GM21423 (cell line): ENCODE measurements around the gene PRR33.

ENCODE experiments used
- ATAC-seq: cut with Tn5 transposase; IDR thresholded peaks from one replicate; pipeline ENCODE4 v1.9.1; 2021; ENCODE audit warnings: mild to moderate bottlenecking, moderate library complexity; ENCODE audit not compliant: unreplicated experiment

PRR33 gene

DNA sequence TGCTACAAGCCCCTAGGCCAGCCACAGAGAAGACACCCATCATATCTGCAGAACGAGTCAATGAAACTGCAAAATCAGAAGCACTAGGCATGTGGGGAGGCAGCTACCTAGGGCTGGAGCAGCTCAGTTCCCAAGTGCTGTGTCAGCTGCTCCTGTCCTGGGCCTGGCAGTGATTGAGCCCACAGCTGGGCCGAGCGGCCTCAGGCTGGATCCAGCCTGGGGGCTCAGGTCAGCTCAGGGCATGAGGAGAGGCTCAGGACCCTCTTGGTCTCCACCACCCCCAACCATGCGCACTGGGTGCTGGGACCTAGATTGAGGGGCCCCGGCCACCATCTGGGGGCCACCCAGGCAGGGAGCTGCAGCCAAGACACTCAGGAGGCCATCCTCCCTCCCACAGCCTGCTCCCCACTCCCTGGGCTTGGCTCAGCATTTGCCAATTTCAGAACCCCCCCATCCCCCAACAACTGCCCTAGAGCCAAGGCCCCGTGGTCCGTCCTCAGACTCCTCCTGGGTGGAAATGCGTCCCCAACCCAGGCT lies 25.4 kb upstream of the PRR33 start:
- ATAC-seq = no peak

DNA sequence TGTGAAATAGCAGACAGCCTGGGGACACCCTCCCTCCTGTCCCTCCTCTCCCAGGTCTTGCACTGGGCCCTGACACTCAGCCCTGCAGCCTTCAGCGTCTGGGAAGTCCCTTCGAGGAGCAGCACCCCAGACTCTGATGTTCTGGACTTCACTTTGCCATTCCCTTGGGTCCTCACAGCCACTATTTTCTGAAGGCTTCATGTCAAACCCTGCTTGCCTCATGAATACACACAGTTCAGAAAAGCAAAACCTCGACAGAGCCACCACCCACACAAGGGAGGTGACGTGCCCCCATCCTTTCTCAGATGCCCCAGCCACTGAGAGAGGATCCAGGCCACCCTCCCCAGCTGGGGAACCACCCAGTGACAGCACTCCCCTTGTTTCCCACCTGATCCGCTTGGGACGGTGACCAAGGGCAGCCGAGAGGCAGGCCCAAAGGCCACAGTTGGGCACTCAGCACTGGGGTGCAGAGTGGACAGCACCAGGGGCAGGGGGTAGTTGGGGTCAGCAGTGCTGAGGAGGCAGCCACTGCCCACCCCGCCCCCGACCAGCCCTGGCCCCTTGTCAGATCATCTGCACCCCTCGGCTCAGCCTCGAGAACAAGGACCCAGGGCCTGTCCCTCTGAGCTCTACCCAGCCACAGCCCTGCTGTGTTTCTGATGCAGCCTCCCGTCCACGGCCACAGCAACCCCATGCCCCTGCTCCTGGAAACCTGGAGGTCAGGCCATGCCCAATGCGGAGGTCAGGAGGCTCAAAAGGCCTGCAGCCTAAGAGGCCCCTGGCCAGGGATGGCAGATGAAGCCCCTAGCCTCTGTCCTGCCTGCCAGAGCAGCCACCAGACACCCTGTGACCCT lies 24.7 kb upstream of the PRR33 start:
- ATAC-seq = no peak

DNA sequence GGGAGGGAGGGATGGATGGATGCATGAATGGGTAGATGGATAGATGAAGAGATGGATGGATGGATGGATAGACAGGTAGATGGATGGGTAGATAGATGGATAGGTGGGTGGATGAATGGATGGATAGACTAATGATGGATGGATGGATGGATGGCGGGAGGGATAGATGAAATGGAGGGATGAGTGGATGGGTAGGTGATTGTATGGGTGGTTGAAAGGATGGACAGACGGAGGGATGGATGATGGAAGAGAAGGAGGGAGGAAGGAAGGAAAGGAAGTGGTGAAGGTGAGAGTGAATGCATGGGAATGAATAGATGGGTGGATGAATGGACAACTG lies 24.1 kb upstream of the PRR33 start:
- no peak for ATAC-seq

DNA sequence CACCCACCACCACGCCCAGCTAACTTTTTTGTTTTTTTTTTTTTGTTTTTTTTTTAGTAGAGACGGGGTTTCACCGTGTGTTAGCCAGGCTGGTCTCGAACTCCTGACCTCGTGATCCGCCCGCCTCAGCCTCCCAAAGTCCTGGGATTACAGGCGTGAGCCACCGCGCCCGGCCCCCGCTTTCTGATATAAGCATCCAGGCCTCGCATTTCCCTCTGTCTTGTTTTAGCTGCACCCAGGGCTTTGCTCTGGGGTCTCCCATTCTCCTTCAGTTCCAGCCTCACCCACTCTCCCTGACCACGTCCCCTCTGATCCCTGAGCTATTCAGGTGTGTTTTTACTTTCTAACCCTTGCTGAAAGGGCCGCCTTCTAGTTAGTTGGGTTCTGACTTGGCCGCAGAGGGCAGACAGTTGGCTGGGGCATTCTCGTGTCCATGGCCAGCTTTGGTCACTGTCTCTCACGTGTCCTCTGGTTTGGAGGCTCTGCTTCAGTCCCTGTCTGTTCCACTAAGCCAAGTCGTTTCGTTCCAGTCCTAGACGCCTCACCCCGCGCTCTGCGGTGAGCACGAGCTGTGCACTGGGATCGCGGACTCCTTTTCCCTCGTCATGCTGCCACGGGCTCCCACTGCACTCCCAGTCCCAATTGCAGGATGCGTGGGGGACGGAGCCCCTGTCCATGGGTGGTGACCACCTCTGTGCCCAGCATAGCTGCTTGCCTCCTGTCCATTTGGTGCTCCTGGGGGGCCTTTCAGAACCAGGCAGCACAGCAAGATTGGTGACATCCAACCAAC lies 21.8 kb upstream of the PRR33 start:
- no peak for ATAC-seq

DNA sequence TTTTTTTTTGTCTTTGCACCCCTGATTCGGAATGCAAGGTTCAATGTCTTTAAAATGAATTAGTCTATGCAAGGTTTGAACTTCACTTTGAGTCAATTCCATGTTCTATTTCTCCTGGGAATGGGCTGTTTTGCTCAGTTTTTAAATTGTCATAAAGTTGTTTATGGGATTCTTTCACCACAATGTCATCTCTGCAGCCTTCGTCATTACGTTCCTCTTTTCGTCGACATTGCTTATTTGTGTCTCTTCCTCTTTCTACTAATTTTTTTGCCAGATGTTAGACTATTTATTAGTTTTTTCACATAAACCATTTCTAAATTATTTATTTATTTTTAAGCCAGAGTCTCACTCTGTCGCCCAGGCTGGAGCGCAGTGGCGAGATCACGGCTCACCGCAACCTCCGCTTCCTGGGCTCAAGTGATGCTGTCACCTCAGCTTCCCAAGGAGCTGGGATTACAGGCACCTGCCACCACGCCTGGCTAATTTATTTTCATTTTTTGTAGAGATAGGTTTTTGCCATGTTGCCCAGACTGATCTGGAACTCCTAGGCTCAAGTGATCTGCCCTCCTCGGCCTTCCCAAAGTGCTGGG lies 20.7 kb upstream of the PRR33 start:
- ATAC-seq = no peak

DNA sequence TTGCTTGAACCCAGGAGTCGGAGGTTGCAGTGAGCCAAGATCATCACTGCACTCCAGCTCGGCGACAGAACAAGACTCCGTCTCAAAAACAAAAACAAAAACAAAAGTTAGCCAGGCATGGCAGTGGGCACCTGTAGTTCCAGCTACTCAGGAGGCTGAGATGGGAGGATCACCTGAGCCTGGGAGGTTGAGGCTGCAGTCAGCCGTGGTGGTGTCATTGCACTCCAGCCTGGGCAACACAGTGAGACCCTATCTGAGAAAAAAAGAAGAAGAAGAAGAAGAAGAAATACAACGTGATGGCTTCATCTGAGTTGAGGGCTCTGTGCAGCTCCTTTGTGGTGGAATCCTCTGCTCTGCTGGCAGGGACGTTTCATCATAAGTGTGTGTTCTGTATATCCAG lies 17.8 kb upstream of the PRR33 start:
- ATAC-seq = no peak

DNA sequence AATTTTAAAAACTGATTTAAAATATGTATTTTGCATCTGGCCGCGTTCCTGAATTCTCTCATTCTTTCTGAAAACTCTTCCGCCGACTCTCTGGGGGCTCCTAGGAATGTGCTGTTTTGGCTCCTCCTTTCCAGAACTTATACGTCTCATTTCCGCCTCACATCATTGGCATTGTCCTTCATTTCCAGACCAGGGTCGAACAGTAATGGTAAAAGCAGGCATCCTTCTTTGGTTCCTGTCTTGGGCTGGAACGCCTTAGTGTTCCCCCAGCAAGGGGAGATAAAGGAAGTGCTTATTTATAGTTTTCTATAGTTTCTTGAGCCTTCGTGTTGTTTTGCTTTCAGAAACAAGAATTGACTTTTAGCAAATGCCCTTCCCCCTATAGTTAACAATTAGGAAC lies 16.9 kb upstream of the PRR33 start:
- ATAC-seq = no peak

DNA sequence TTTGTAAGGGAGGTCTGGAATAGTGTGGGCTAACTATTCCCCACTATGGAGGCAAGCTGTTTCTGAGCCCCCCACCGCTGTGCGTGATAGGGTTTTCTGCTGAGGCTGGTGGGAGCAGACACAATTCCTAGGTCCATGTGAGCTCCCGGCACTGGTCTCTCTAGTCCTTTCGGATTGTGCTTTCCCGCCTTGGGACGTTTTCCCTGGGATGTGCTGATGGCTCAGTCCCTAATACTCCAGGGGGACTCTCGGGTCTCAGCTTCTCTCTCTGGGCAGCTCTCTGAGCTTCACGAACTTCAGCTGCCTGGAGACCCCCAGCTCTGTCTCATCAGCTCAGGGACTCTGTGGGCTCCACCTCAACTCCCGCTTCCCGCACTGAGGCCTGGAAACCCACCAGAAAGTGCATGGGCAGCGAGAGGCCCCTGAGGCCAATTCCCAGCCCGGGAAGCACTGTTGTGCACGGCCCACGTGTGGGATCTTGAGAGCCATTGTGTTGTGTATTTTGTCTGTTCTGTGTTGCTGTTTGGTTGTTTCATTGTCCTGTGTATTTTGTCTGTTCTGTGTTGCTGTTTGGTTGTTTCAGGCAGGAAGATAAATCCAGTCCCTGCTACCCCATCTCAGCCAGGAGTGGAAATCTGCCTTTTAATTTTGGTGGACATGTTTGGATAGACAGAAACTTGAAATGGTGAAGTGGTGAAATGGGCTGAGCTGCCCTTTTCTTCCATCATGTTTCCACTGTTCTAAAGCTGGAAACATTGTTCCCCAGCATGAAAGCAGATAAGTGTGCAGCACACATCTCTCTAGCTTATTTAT lies 15.1 kb upstream of the PRR33 start:
- ATAC-seq = no peak

DNA sequence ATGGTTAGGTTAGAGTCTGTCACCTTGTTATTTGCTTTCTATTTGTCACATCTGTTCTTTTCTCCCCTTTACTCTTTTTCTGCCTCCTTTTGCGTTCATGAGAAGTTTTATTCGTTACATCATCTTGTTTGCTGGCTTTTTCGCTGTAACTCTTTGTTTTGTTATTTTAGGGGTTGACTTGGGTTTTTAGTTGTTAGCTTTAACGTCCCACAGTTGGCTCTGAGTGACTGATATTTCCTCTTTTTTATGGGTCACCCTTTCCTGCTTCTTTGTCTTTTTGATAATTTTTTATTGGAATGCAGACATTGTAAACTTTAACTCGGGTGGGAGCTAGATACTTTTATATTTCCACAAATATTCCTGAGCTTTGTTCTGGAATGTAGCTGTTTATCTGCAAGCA lies 14.5 kb upstream of the PRR33 start:
- no peak for ATAC-seq

DNA sequence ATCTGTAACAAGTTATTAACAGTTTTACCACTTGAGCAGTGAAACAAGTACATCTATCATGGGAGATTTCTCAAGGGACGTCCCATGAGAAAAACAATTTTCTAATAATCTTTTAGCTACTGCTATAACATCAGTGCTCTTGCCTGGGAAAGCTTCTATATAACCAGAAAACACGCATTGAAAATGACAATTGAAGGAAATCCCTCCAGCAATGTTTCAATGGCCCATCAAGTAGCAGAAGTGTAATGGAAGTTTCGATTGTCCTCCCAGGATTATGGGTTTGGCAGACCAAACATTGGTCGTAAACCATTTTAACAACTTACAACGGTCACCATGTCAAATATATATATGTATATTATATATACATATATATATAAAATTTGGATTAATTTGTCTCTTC lies 8.0 kb upstream of the PRR33 start:
- ATAC-seq = no peak

DNA sequence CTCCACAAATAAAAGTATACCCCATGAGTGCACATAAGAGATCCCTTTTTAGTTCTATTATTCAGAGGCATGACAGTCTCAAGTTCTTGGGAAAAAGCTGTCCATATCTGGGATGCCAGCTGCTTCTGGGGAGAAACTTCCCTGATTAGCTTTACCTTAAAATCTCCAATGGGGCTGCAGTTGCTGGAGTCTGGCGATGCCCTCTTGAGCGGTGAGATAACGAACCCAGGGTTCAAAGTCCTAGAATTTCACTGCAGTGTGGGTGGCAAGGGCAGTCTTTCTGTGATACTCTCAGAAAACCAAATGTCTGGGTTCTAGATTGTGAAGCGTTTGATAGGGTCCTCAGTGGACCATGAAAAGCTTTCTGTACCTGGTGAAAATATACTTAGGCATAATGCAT lies 7.4 kb upstream of the PRR33 start:
- no peak for ATAC-seq

DNA sequence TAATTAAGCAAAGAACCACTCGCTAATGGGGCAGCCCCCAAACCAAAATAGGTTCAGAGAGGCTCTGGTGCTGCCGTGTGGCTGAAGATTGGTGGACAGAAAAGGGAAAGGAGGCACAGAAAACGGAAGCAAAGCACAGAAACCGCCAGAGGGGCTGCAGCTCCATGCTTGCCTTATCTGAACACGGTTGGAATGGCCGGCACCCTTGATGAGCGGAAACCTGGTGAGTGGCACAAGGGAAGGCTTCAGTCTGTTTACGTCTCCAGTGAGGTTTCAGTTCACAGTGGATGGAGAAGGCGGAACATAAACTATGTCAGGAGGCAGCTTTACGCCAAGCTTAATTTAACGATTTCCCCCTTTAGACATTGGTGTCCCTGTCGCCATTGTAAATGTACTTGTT lies 5.2 kb upstream of the PRR33 start:
- no peak for ATAC-seq

DNA sequence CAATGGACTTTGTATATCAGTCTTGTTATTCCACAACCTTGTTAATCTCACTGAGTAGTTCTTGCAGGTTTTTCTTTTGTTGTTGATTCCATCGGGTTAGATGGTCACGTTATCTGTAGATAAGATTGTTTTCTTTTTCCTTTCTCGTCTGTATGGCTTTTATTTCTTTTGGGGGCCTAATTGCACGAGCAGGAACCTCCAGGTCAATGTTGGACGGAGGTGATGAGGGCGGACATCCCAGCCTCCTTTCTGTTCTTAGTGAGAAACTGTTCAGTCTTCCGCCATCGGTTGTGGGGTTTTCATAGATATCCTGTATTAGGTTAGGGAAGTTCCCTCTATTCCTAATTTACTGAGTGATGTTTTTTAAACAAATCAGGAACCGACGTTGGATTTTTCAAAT lies 4.8 kb upstream of the PRR33 start:
- no peak for ATAC-seq

DNA sequence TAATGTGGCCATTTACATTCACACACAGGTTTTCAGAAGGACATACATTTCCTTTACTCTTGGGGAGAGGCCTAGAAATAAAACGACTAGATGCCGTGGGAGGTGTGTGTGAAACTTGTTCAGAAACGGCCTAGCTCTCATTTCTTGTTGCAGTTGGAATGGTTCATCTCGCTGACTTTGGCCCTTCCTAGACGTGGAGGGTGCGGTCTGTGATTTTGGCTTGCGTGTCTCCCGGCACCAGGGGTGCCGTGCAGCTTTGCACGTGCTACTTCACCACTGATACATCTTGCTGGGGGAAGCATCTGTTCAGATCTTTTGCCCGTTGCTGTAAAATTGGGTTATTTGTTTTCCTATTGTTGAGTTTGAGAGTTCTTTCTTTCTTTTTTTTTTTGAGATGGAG lies 3.1 kb upstream of the PRR33 start:
- ATAC-seq = no peak

DNA sequence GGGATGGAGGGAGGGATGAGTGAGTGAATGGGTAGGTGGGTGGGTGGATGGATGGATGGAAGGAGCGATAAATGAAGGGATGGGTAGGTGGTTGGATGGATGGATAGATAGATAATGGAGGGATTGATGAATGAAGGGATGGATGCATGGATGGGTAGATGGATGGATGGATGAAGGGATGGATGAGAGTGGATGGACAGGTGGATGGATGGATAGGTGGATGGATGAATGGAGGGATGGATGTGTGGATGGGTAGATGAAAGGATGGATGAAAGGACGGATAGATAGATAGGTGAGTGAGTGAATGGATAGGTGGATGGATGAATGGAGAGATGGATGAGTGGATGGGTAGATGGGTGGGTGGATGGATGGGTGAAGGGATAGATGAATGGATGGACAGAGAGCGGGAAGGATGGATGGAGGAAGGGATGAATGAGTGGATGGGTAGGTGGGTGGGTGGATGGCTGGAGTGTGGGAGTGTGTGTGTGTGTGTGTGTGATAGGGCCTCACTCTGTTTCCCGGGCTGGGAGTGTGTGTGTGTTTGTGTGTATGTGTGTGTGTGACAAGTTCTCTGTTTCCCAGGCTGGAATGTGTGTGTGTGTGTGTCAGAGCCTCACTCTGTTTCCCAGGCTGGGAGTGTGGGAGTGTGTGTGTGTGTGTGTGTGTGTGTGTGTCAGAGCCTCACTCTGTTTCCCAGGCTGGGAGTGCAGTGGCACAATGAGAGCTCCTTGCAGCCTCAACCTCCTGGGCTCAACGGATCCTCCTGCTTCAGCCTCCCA lies 2.1 kb upstream of the PRR33 start:
- no peak for ATAC-seq

DNA sequence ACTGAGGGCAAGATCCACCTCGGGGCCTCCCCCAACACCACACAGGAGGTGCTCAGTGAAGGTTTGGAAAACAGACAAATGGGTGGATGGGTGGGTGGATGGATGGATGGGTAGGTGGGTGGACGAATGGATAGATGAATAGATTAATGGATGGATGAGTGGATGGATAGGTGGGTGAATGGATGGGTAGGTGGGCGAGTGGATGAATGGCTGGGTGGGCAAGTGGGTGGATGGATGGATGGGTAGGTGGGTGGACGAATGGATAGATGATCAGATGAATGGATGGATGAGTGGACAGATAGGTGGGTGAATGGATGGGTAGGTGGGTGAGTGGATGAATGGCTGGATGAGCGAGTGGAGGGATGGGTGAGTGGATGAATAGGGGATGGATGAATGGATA lies 863 bp upstream of the PRR33 start:
- no peak for ATAC-seq

DNA sequence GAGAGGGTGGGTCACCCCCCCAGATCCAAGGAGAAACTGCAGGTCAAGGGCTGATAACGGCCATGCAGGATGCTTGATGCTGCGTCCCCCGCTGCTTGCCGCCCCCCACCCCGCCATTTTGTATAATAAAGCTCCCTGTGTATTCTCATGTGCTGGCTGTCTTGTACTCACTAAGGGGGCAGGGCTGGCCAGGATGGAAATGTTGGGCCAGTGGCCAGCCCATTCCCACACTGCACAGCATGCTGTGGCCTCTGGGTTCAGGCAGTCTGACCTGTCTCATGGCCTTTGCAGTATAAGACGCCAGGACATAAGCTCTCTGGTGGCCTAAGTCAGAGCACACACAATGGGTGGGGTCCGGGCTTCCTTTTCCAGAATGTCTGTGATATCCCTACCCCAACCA lies 421 bp upstream of the PRR33 start:
- no peak for ATAC-seq

DNA sequence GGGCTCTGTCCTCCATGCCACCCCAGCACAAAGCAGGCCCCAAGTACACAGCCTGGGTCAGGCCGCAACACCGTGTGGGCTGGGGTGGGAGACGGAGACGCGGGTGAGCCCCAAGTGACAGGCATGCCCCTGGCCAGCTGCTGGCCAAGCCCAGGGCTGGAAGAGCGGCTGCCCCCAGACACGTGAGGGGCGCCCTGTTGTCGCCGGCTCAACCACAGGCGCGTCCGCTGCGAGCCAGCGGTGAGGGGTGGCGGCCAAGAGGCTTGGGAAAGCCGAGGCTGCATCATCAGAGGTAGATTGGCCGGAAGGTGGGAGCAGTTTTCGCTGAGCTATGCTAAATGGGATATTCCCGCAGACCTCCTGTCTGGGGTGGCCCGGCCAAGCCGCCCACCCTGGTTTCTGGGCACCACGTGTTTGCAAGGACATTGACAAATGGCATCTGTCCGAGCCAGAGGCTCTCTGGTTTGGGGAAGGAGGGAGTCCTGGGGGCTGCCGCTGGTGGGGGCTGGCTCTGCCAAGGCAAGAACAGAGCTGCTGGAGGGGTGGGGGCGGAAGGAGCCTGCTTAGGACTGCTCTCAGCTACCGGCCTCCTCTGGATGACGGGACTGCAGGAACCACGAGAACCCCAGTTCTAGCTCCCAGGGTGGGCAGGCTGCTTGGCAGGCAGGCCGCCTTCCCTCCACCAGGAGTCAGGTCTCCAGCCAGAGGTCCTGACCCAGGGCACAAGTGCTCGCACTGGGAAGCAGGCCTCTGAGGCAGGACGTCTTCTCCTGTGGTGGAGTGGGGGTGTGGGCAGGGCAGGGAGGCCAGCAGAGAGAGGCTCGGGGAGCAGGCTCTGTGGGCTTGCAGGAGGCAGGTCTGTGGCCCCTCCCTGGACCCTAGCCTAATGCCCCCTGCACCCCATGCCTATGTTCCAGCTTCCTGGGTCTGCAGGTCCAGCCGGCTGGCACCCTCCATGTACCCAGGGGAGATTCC lies 552 bp downstream of the PRR33 start:
- no peak for ATAC-seq
